Uterus (tissue), 2 donors: ENCODE data around the gene CBR1.

Experiments used
- CTCF ChIP-seq, 4 experiments: fragments of 200-600 bp in 2 of 4; fragments of 450-650 bp in 2 of 4; sonication (generic) in 2 of 4; IDR thresholded peaks; one replicate each; pipeline ENCODE4 v1.5.1; 2016 to 2019; ENCODE audit warnings: antibody characterized with exemption in 4 of 4, mild to moderate bottlenecking in 2 of 4, moderate library complexity in 1 of 4
- POLR2A ChIP-seq, 2 donors: fragments of 450-650 bp; IDR thresholded peaks; one replicate each; pipeline ENCODE4 v1.6.1; 2016; ENCODE audit warnings: antibody characterized with exemption in 2 of 2, mild to moderate bottlenecking in 1 of 2, moderate library complexity in 1 of 2

- TF ChIP-seq CTCF (IDR thresholded peaks at IDR 0.05): no peak
- no peak for TF ChIP-seq POLR2A (IDR thresholded peaks at IDR 0.05)
These were observed 1.2 kb downstream of the CBR1 start for GRCh38 chr21:36070999-36071398.
